ENCODE results near the gene SNAI1.

DNA sequence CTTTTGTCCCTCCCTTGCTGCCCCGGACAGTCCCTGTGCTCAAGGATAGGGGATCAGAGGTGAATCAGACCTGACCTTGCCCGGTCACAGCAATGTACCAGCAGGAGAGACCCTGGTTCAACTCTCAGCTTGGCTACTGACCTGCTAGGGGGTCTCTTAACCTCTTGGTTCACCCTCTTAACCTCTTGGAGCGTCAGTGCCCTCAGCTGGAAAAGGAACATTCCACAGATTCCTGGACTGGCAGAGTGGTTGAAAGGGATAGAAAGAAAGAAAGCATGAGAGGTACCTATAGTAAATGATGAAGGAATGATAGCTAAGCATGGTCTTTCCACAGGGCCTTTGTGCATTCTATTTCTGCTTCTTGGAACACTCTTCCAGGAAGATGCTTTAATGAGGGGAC lies 25.2 kb downstream of the SNAI1 start:
- no peak for TF ChIP-seq EZH2 (IDR thresholded peaks at IDR 0.05; ENCODE audit: low read length)
- TF ChIP-seq, protein P1, sequence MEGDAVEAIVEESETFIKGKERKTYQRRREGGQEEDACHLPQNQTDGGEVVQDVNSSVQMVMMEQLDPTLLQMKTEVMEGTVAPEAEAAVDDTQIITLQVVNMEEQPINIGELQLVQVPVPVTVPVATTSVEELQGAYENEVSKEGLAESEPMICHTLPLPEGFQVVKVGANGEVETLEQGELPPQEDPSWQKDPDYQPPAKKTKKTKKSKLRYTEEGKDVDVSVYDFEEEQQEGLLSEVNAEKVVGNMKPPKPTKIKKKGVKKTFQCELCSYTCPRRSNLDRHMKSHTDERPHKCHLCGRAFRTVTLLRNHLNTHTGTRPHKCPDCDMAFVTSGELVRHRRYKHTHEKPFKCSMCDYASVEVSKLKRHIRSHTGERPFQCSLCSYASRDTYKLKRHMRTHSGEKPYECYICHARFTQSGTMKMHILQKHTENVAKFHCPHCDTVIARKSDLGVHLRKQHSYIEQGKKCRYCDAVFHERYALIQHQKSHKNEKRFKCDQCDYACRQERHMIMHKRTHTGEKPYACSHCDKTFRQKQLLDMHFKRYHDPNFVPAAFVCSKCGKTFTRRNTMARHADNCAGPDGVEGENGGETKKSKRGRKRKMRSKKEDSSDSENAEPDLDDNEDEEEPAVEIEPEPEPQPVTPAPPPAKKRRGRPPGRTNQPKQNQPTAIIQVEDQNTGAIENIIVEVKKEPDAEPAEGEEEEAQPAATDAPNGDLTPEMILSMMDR (optimal IDR thresholded peaks at IDR 0.05 in 1 of 3, IDR thresholded peaks at IDR 0.05 in 1 of 3, conservative IDR thresholded peaks at IDR 0.05 in 1 of 3; ENCODE audit: extremely low read depth in 1 of 3, insufficient read depth in 2 of 3, low read length in 3 of 3), result no peak

Data from keratinocyte (primary cell).